ENCODE data around the gene TRMT61B.

The TRMT61B gene

GRCh38 chr2:28802975-28803429 is 67.1 kb downstream of the TRMT61B start:
- Histone ChIP-seq H3K27me3 (ENCODE audit: insufficient read depth, insufficient read length) (no peaks in the 10 kb centered on the region), H3K9ac (ENCODE audit: insufficient read length, low read depth) (no peak overlapping the region), H3K9me3 (ENCODE audit: insufficient read depth, low read length) (no peaks in the 10 kb centered on the region), H3K4me1 (ENCODE audit: insufficient read depth, insufficient read length) (no peaks in the 10 kb centered on the region), H3K36me3 (ENCODE audit: insufficient read depth, insufficient read length, low read length) (peaks cover 28% of the 10 kb centered on the region), H3K4me3 (ENCODE audit: insufficient read length, low read depth) (no peak overlapping the region)
- no peak for DNase-seq (ENCODE audit: low read depth, low spot score)
- no peak for TF ChIP-seq YY1 (IDR thresholded peaks at IDR 0.05; ENCODE audit: insufficient read depth, insufficient read length)
- TF ChIP-seq ZNF274 (IDR thresholded peaks at IDR 0.05; ENCODE audit: low read depth, low read length) = no peak
- no peak for TF ChIP-seq SUZ12 (IDR thresholded peaks at IDR 0.05; ENCODE audit: extremely low read depth, insufficient read depth, insufficient read length)

GRCh38 chr2:28801726-28802125 is 68.4 kb downstream of the TRMT61B start:
- H3K4me1 ChIP-seq (ENCODE audit: insufficient read depth, insufficient read length) = no peaks in the 10 kb centered on the region
- no peak for TF ChIP-seq SUZ12 (IDR thresholded peaks at IDR 0.05; ENCODE audit: extremely low read depth, insufficient read depth, insufficient read length)
- TF ChIP-seq YY1 (IDR thresholded peaks at IDR 0.05; ENCODE audit: insufficient read depth, insufficient read length) = no peak
- no peaks in the 10 kb centered on the region for H3K9me3 ChIP-seq (ENCODE audit: insufficient read depth, low read length)
- no peaks in the 10 kb centered on the region for H3K27me3 ChIP-seq (ENCODE audit: insufficient read depth, insufficient read length)
- no peak overlapping the region for H3K4me3 ChIP-seq (ENCODE audit: insufficient read length, low read depth)
- H3K36me3 ChIP-seq (ENCODE audit: insufficient read depth, insufficient read length, low read length) = peaks cover 28% of the 10 kb centered on the region
- DNase-seq (ENCODE audit: low read depth, low spot score) = no peak
- no peak overlapping the region for H3K9ac ChIP-seq (ENCODE audit: insufficient read length, low read depth)

Measured in NT2/D1 (cell line).